ENCODE data around the gene RCL1. TPM values are rescaled to one million over a fixed set of nuclear protein-coding genes. Genes with fewer than 3 reads are reported as not detected.
"Not testable (repeated sequence)": the region's sequence is repeated elsewhere in the genome, so short reads cannot be mapped to it uniquely, and the experiment has no call there.

RCL1 gene
- total RNA-seq = 26.7 and 28.3 TPM in 2 replicates

- intact Hi-C loops (cut with micrococcal nuclease) = loop anchor here (1.0 to 5.0 kb wide), 13 partner anchors 53 to 1964 kb away; partner anchors contain the start of genes CDC37L1, JAK2, KDM4C and PLGRKT
These were observed at the start of gene RCL1 for GRCh38 chr9:4792572-4793458. TSS of gene RCL1 (plus strand) at chr9:4792944. CDS start at chr9:4793092, 148 bp downstream.

- intact Hi-C loops (cut with micrococcal nuclease) = loop anchor here (5.0 kb wide), 4 partner anchors 81 to 1264 kb away; partner anchors contain the start of genes JAK2, PLGRKT and PLPP6
These were observed 49.4 kb upstream of the RCL1 start for GRCh38 chr9:4743131-4743875.

- intact Hi-C loops (cut with micrococcal nuclease) = no loop called here
These were observed 46.3 kb upstream of the RCL1 start for GRCh38 chr9:4746278-4747030.

- intact Hi-C loops (cut with micrococcal nuclease) = no loop called here
These were observed 44.1 kb upstream of the RCL1 start for GRCh38 chr9:4748612-4749011.

- intact Hi-C loops (cut with micrococcal nuclease) = loop anchor here (2.0 kb wide), 1 partner anchor 675 kb away; no protein-coding TSS in a partner anchor
These were observed 42.6 kb upstream of the RCL1 start for GRCh38 chr9:4750023-4750673.

GRCh38 chr9:4754530-4754929, 38.2 kb upstream of the RCL1 start:
- intact Hi-C loops (cut with micrococcal nuclease) = not testable (repeated sequence)

GRCh38 chr9:4755026-4755609, 37.6 kb upstream of the RCL1 start:
- intact Hi-C loops (cut with micrococcal nuclease) = loop anchor here (5.0 kb wide), 1 partner anchor 837 kb away; no protein-coding TSS in a partner anchor

- intact Hi-C loops (cut with micrococcal nuclease) = loop anchor here (5.0 kb wide), 1 partner anchor 836 kb away; no protein-coding TSS in a partner anchor
These were observed 36.3 kb upstream of the RCL1 start for GRCh38 chr9:4756420-4756819.

- intact Hi-C loops (cut with micrococcal nuclease) = loop anchor here (5.0 kb wide), 2 partner anchors 177 to 677 kb away; partner anchors contain the start of gene PLGRKT
These were observed 32.6 kb upstream of the RCL1 start for GRCh38 chr9:4760122-4760521.

- intact Hi-C loops (cut with micrococcal nuclease) = loop anchor here (1.0 to 5.0 kb wide), 5 partner anchors 162 to 675 kb away; partner anchors contain the start of gene PLGRKT
These were observed 30.4 kb upstream of the RCL1 start for GRCh38 chr9:4762108-4762885.

- intact Hi-C loops (cut with micrococcal nuclease) = loop anchor here (1.0 to 5.0 kb wide), 5 partner anchors 161 to 674 kb away; partner anchors contain the start of gene PLGRKT
These were observed 29.7 kb upstream of the RCL1 start for GRCh38 chr9:4762886-4763541.

- intact Hi-C loops (cut with micrococcal nuclease) = loop anchor here (5.0 kb wide), 2 partner anchors 173 to 673 kb away; partner anchors contain the start of gene PLGRKT
These were observed 28.7 kb upstream of the RCL1 start for GRCh38 chr9:4764033-4764432.

- intact Hi-C loops (cut with micrococcal nuclease) = no loop called here
These were observed 24.1 kb upstream of the RCL1 start for GRCh38 chr9:4768681-4769080.

- intact Hi-C loops (cut with micrococcal nuclease) = no loop called here
These were observed 23.2 kb upstream of the RCL1 start for GRCh38 chr9:4769321-4770080.

- intact Hi-C loops (cut with micrococcal nuclease) = no loop called here
These were observed 21.0 kb upstream of the RCL1 start for GRCh38 chr9:4771788-4772187.

GRCh38 chr9:4774209-4774608, 18.5 kb upstream of the RCL1 start:
- intact Hi-C loops (cut with micrococcal nuclease) = no loop called here

- intact Hi-C loops (cut with micrococcal nuclease) = not testable (repeated sequence)
These were observed 17.8 kb upstream of the RCL1 start for GRCh38 chr9:4774958-4775357.

- intact Hi-C loops (cut with micrococcal nuclease) = no loop called here
These were observed 12.1 kb upstream of the RCL1 start for GRCh38 chr9:4780651-4781050.
